ENCODE data around the gene CLCN4. TPM values are rescaled to one million over a fixed set of nuclear protein-coding genes. Genes with fewer than 3 reads are reported as not detected.

The CLCN4 gene
- total RNA-seq, 4 donors from 2014 or later, result 1.2 to 3.9 (median 2.3) TPM

GRCh38 chrX:10259716-10260115 is 102.9 kb downstream of the CLCN4 start:
- ATAC-seq (ENCODE audit: low FRiP score) (no peak), DNase-seq (ENCODE audit: low spot score) (no peak)
- TF ChIP-seq CTCF (IDR thresholded peaks at IDR 0.05), result no peak

GRCh38 chrX:10265775-10266174 is 109.0 kb downstream of the CLCN4 start:
- no peak for DNase-seq (ENCODE audit: low spot score)
- TF ChIP-seq CTCF (IDR thresholded peaks at IDR 0.05), result no peak
- ATAC-seq (ENCODE audit: low FRiP score), result no peak

DNA sequence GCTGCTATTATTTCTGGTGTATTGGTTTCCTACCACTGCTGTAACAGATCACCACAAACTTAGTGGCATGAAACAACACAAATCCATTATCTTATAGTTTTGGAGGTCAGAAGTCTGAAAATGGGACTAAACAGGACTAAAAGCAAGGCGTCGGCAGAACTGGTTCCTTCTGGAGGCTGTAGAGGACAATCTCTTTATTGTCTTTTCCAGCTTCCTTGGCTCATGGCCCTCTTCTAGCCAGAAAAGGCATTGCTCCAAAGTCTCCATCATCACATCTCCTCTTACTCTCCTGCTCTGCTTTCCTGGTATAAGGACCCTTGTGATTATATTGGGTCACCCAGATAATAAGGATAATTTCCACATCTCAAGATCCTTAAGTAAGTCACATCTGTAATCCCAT is 121.9 kb downstream of the CLCN4 start:
- ATAC-seq (ENCODE audit: low FRiP score), result no peak
- no peak for DNase-seq (ENCODE audit: low spot score)
- no peak for TF ChIP-seq CTCF (IDR thresholded peaks at IDR 0.05)

DNA sequence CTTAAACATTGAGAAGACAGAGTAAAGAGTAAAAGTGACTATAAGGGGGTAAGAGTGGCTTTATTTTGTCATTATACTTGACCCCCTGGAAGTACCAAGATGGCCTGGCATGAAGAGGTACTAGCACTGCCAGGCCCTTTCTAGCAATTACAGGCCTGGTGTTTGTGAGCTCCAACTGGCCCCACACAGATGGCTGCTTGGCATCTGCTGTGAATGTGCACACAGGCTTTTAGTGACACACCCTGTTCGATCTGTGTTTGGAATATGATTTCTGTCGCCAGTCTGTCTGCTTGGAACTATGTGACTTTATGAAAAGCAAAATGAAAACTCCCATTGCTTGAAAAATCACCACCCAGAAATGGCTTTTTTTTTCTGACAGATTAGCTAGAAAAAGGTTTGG is 123.3 kb downstream of the CLCN4 start:
- TF ChIP-seq CTCF (IDR thresholded peaks at IDR 0.05), result no peak
- DNase-seq (ENCODE audit: low spot score) (no peak), ATAC-seq (ENCODE audit: low FRiP score) (no peak)

DNA sequence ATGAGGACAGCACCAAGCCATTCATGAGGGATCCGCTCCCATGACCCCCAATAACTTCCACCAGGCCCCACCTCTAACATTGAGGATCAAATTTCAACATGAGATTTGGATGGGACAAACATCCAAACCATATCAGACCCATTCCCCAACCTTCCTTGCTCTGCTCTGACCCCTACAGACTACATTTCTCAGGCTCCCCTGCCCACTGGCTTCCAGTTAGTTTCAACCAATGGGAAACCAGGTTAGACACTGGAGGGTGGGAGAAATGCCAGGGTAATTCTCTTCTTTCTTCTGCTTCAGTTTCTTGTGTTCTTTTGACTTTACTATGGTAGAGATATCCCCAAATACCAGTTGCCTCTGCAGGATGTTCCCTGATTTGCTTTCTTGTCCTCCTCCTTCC is 125.7 kb downstream of the CLCN4 start:
- TF ChIP-seq CTCF (IDR thresholded peaks at IDR 0.05), result no peak
- ATAC-seq (ENCODE audit: low FRiP score), result no peak
- DNase-seq (ENCODE audit: low spot score), result no peak

DNA sequence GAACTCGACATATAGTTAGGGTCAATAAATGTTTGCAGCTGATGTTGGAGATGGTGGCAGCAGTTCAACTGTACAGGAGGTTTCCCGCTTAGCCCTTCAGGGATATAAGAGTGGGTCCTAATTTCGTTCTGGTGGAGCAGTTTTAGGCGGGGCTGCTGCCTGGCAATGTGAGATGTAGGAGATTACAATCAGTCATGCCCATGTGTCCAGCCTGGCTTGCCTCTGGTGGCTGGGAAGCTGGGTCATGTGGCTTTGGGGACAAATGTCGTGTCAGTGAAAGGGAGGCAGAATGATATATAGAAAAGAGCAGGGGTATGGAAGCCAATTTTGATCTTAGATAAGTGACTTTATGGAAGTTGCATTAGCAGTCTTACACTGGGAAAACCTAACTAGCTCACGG is 129.4 kb downstream of the CLCN4 start:
- ATAC-seq (ENCODE audit: low FRiP score), result no peak

More for the DNA sequence above, 129.4 kb downstream of the CLCN4 start:
- no peak for DNase-seq (ENCODE audit: low spot score)
- TF ChIP-seq CTCF (IDR thresholded peaks at IDR 0.05), result no peak

Other genes starting within 250 kb of the CLCN4 start
- not detected for gene CLDN34, start 189.6 kb upstream of the CLCN4 start, total RNA-seq

All from omental fat pad (tissue), 4 donors.